HUES64 (cell line): Measurements from ENCODE around the gene NPTXR.
"Not testable (repeated sequence)": the region's sequence is repeated elsewhere in the genome, so short reads cannot be mapped to it uniquely, and the experiment has no call there.

Experiments used
- H3K27ac ChIP-seq: 2 replicates; pipeline ENCODE4 v1.7.0; 2013; ENCODE audit warnings: low read depth, low read length, inconsistent platforms
- H3K27me3 ChIP-seq: 2 replicates; pipeline ENCODE4 v1.6.1; 2013; ENCODE audit warnings: mild to moderate bottlenecking, low read length; ENCODE audit not compliant: insufficient read depth
- H3K36me3 ChIP-seq: 2 replicates; pipeline ENCODE4 v1.6.1; 2013; ENCODE audit warnings: mild to moderate bottlenecking, low read length; ENCODE audit not compliant: insufficient read depth
- H3K4me1 ChIP-seq: 2 replicates; pipeline ENCODE4 v1.6.1; 2013; ENCODE audit warnings: mild to moderate bottlenecking, low read length, moderate library complexity; ENCODE audit not compliant: insufficient read depth
- H3K4me3 ChIP-seq: 2 replicates; pipeline ENCODE4 v1.5.1; 2013; ENCODE audit warnings: mild to moderate bottlenecking, low read length, moderate library complexity
- H3K9ac ChIP-seq: 2 replicates; pipeline ENCODE4 v1.6.1; 2013; ENCODE audit warnings: mild to moderate bottlenecking, low read depth, low read length
- H3K9me3 ChIP-seq: 2 replicates; pipeline ENCODE4 v1.6.1; 2013; ENCODE audit warnings: low read depth, low read length; ENCODE audit not compliant: insufficient read depth
- WGBS: fragments of 150-250, 120-280 bp; methylation state at CpG from one replicate; pipeline ENCODE4 v1.1.7; 2013; ENCODE audit warnings: missing lambda C conversion rate; 5-methylcytosine and 5-hydroxymethylcytosine counted together

Gene NPTXR

GRCh38 chr22:38815842-38816241 is 28.0 kb downstream of the NPTXR start:
- Histone ChIP-seq H3K36me3 (no peaks in the 10 kb centered on the region), H3K4me3 (no peak overlapping the region), H3K4me1 (peaks cover 4% of the 10 kb centered on the region; the same call in 1 of the 2 replicates), H3K9me3 (no peaks in the 10 kb centered on the region), H3K27me3 (peaks cover 5% of the 10 kb centered on the region; the same call in 1 of the 2 replicates), H3K9ac (no peak overlapping the region), H3K27ac (no peak overlapping the region)
- 83% methylated on average over 1 of the region's 1 CpG for WGBS

GRCh38 chr22:38811241-38811640 is 32.6 kb downstream of the NPTXR start:
- Histone ChIP-seq H3K9ac (no peak overlapping the region), H3K27ac (no peak overlapping the region), H3K4me1 (peaks cover 4% of the 10 kb centered on the region; the same call in 1 of the 2 replicates), H3K9me3 (no peaks in the 10 kb centered on the region), H3K27me3 (peaks cover 5% of the 10 kb centered on the region; the same call in 1 of the 2 replicates), H3K4me3 (no peak overlapping the region), H3K36me3 (no peaks in the 10 kb centered on the region)
- 84% methylated on average over 2 of the region's 2 CpGs for WGBS

- not testable (repeated sequence) for H3K36me3 ChIP-seq, H3K4me1 ChIP-seq, H3K4me3 ChIP-seq, H3K27ac ChIP-seq, H3K9me3 ChIP-seq, H3K27me3 ChIP-seq, H3K9ac ChIP-seq
- 75% methylated on average over 8 of the region's 8 CpGs for WGBS
These were observed 38.7 kb downstream of the NPTXR start for GRCh38 chr22:38805041-38805593.

GRCh38 chr22:38802671-38803121 is 41.1 kb downstream of the NPTXR start:
- Histone ChIP-seq H3K4me1 (no peaks in the 10 kb centered on the region), H3K9ac (no peak overlapping the region), H3K27me3 (peaks cover 7% of the 10 kb centered on the region; the same call in 1 of the 2 replicates), H3K4me3 (peak overlapping the region; percentile 51), H3K27ac (no peak overlapping the region), H3K36me3 (no peaks in the 10 kb centered on the region), H3K9me3 (no peaks in the 10 kb centered on the region)
- 36% methylated on average over 9 of the region's 10 CpGs for WGBS

- Histone ChIP-seq H3K9me3 (no peaks in the 10 kb centered on the region), H3K27ac (no peak overlapping the region), H3K36me3 (no peaks in the 10 kb centered on the region), H3K27me3 (peaks cover 7% of the 10 kb centered on the region; the same call in 1 of the 2 replicates), H3K4me1 (no peaks in the 10 kb centered on the region), H3K4me3 (no peak overlapping the region), H3K9ac (no peak overlapping the region)
- WGBS = 98% methylated on average over 6 of the region's 6 CpGs
These were observed 44.4 kb downstream of the NPTXR start for GRCh38 chr22:38799265-38800002.

GRCh38 chr22:38798496-38798895 is 45.3 kb downstream of the NPTXR start:
- Histone ChIP-seq H3K9me3 (no peaks in the 10 kb centered on the region), H3K27ac (no peak overlapping the region), H3K27me3 (peaks cover 7% of the 10 kb centered on the region; the same call in 1 of the 2 replicates), H3K9ac (no peak overlapping the region), H3K36me3 (no peaks in the 10 kb centered on the region), H3K4me1 (no peaks in the 10 kb centered on the region), H3K4me3 (no peak overlapping the region)
- 88% methylated on average over 5 of the region's 5 CpGs for WGBS

- WGBS = 84% methylated on average over 12 of the region's 12 CpGs
- no peaks in the 10 kb centered on the region for H3K36me3 ChIP-seq
- no peak overlapping the region for H3K27ac ChIP-seq
- no peak overlapping the region for H3K9ac ChIP-seq
- peaks cover under 1% of the 10 kb centered on the region; the same call in 1 of the 2 replicates for H3K27me3 ChIP-seq
- no peak overlapping the region for H3K4me3 ChIP-seq
- H3K9me3 ChIP-seq = no peaks in the 10 kb centered on the region
- H3K4me1 ChIP-seq = 0 out of 2 replicates have a peak, but pooled peaks cover 5% of the 10 kb centered on the region
These were observed 47.4 kb downstream of the NPTXR start for GRCh38 chr22:38796262-38796957.

- no peak overlapping the region for H3K4me3 ChIP-seq
- H3K27me3 ChIP-seq = no peaks in the 10 kb centered on the region
- 87% methylated on average over 3 of the region's 4 CpGs for WGBS
- H3K27ac ChIP-seq = no peak overlapping the region
- 0 out of 2 replicates have a peak, but pooled peaks cover 5% of the 10 kb centered on the region for H3K4me1 ChIP-seq
- no peak overlapping the region for H3K9ac ChIP-seq
- no peaks in the 10 kb centered on the region; the same call in 1 of the 2 replicates for H3K36me3 ChIP-seq
- H3K9me3 ChIP-seq = no peaks in the 10 kb centered on the region
These were observed 48.3 kb downstream of the NPTXR start for GRCh38 chr22:38795569-38795968.

GRCh38 chr22:38793721-38794466 is 49.9 kb downstream of the NPTXR start, which contains the start of gene DNAL4:
Gene DNAL4, minus strand, starts transcription at chr22:38794143. Its CDS starts 11,412 bp downstream, at chr22:38782731.
- Histone ChIP-seq H3K27ac (no peak within 1 kb of the TSS), H3K27me3 (no peaks in the 10 kb centered on the region), H3K9me3 (no peaks in the 10 kb centered on the region), H3K4me3 (peak within 1 kb of the TSS; percentile 72), H3K4me1 (0 out of 2 replicates have a peak, but pooled peaks cover 5% of the 10 kb centered on the region), H3K9ac (peak within 1 kb of the TSS; percentile 56), H3K36me3 (no peaks in the 10 kb centered on the region; the same call in 1 of the 2 replicates)
- under 1% methylated on average over 47 of the region's 47 CpGs for WGBS

GRCh38 chr22:38793317-38793716 is 50.5 kb downstream of the NPTXR start:
- no peaks in the 10 kb centered on the region; the same call in 1 of the 2 replicates for H3K36me3 ChIP-seq
- no peaks in the 10 kb centered on the region for H3K9me3 ChIP-seq
- 0 out of 2 replicates have a peak, but pooled peaks cover 5% of the 10 kb centered on the region for H3K4me1 ChIP-seq
- no peak overlapping the region for H3K27ac ChIP-seq
- WGBS = 39% methylated on average over 9 of the region's 9 CpGs
- H3K27me3 ChIP-seq = no peaks in the 10 kb centered on the region
- peak overlapping the region; percentile 56 for H3K9ac ChIP-seq
- H3K4me3 ChIP-seq = peak overlapping the region; percentile 72
